HL-60 (cell line): ENCODE measurements around the gene ITGA3.

ENCODE experiments used
- DNase-seq, 2 experiments: peaks; one replicate each; pipeline ENCODE4 v3.0.0-alpha.2; 2010 to 2020; ENCODE audit warnings: low read depth in 1 of 2, low spot score in 1 of 2
- H3K27ac ChIP-seq: fragments of 250-450 bp; sonication (Bioruptor Pico); replicated peaks from 2 replicates; pipeline ENCODE4 v1.5.1; 2020; ENCODE audit warnings: mild to moderate bottlenecking, moderate library complexity
- H3K27me3 ChIP-seq: fragments of 250-450 bp; sonication (Bioruptor Pico); 2 replicates; pipeline ENCODE4 v1.5.1; 2021; ENCODE audit warnings: mild to moderate bottlenecking, moderate library complexity; ENCODE audit not compliant: insufficient read depth, poor library complexity, severe bottlenecking
- H3K4me3 ChIP-seq: replicated peaks from 2 replicates; pipeline ENCODE4 v1.5.1; 2011; ENCODE audit warnings: mild to moderate bottlenecking, control low read depth, low read length; ENCODE audit not compliant: insufficient read depth
- CTCF ChIP-seq: IDR thresholded peaks from one replicate; pipeline ENCODE4 v1.5.1; 2011; ENCODE audit warnings: low read length, control low read depth, inconsistent platforms; ENCODE audit not compliant: insufficient read depth
- GABPA ChIP-seq: IDR thresholded peaks from 2 replicates; pipeline ENCODE4 v1.6.1; 2012; ENCODE audit warnings: low read depth
- POLR2AphosphoS5 ChIP-seq: IDR thresholded peaks from 2 replicates; pipeline ENCODE4 v1.6.1; 2012; ENCODE audit warnings: low read depth
- REST ChIP-seq: IDR thresholded peaks from 2 replicates; pipeline ENCODE4 v1.6.1; 2012; ENCODE audit warnings: low read depth; ENCODE audit not compliant: insufficient replicate concordance
- SPI1 ChIP-seq: IDR thresholded peaks from 2 replicates; pipeline ENCODE4 v1.6.1; 2012; ENCODE audit warnings: low read depth, mild to moderate bottlenecking, borderline replicate concordance

The ITGA3 gene

GRCh38 chr17:50101346-50102163, 45.6 kb downstream of the ITGA3 start:
- no peak for DNase-seq
- Histone ChIP-seq H3K4me3 (no peak overlapping the region), H3K27ac (no peak overlapping the region), H3K27me3 (peaks cover under 1% of the 10 kb centered on the region)
- TF ChIP-seq REST (no peak), GABPA (no peak), SPI1 (no peak), POLR2AphosphoS5 (no peak), CTCF (no peak)

GRCh38 chr17:50102164-50102991, 46.5 kb downstream of the ITGA3 start:
- TF ChIP-seq SPI1 (no peak), CTCF (no peak), GABPA (no peak), POLR2AphosphoS5 (no peak), REST (no peak)
- Histone ChIP-seq H3K4me3 (no peak overlapping the region), H3K27me3 (no peaks in the 10 kb centered on the region), H3K27ac (no peak overlapping the region)
- no peak for DNase-seq

- H3K4me3 ChIP-seq = no peak overlapping the region
- H3K27me3 ChIP-seq = no peaks in the 10 kb centered on the region
- DNase-seq = no peak
- H3K27ac ChIP-seq = no peak overlapping the region
- TF ChIP-seq REST = no peak
- TF ChIP-seq GABPA = no peak
- TF ChIP-seq CTCF = no peak
- no peak for TF ChIP-seq SPI1
- TF ChIP-seq POLR2AphosphoS5 = no peak
Observed at GRCh38 chr17:50103252-50103651, 47.3 kb downstream of the ITGA3 start.
